HCT116 (cell line): ENCODE results near the gene CPSF4L. TPM values are rescaled to one million over a fixed set of nuclear protein-coding genes. Genes with fewer than 3 reads are reported as not detected.

Experiments
- ATAC-seq: fragments of 200-7000 bp; cut with Tn5 transposase; 2 replicates; pipeline ENCODE4 v1.9.1; 2020; ENCODE audit warnings: mild to moderate bottlenecking, moderate library complexity
- BruUV-seq: library from RNA; stranded (reverse); fragments of 400-500 nt; replicated peaks from 2 replicates; lab custom pipeline; 2021; lab: Mats Ljungman, UMichigan
- CTCF ChIA-PET: fragments of 300-600 bp; sonication (Branson Sonifier 250); formaldehyde crosslinking; loops from one replicate; lab custom pipeline; 2021; ENCODE audit warnings: antibody characterized with exemption; lab: Charles Lee
- POLR2A ChIA-PET: fragments of 300-600, 350-600 bp; sonication (Branson Sonifier 250); formaldehyde crosslinking; loops from one replicate; lab custom pipeline; 2021; ENCODE audit warnings: antibody characterized with exemption; lab: Charles Lee
- RAD21 ChIA-PET, 2 experiments: fragments of 300-600 bp; sonication (Branson Sonifier 250); formaldehyde crosslinking; loops; one replicate each; lab custom pipeline; 2023; ENCODE audit warnings: low total read pairs in 2 of 2; ENCODE audit not compliant: uncharacterized antibody in 2 of 2, unreplicated experiment in 2 of 2, low non-redundant PET in 1 of 2; lab: Charles Lee
- DNase-seq: peaks from one replicate; pipeline ENCODE4 v3.0.0-alpha.2; 2010; ENCODE audit warnings: low read depth, low spot score
- H2AFZ ChIP-seq: fragments of 200-600 bp; shearing (Covaris generic), sonication (generic); 2 replicates; pipeline ENCODE4 v1.6.1; 2017; ENCODE audit warnings: low read depth, mixed run types, mixed read lengths, antibody characterized with exemption, low read length; ENCODE audit not compliant: poor library complexity, severe bottlenecking
- H3K27ac ChIP-seq: 2 replicates; pipeline ENCODE4 v1.5.1; 2012; ENCODE audit warnings: low read depth, low read length
- H3K27me3 ChIP-seq: fragments of 200-600 bp; sonication (generic); 2 replicates; pipeline ENCODE4 v1.6.1; 2016; ENCODE audit warnings: mixed run types, low read length, mixed read lengths; ENCODE audit not compliant: insufficient read depth
- H3K36me3 ChIP-seq, 2 experiments: fragments of 200-500 bp in 1 of 2; fragments of 200-600 bp in 1 of 2; sonication (Bioruptor generic) in 1 of 2; sonication (generic) in 1 of 2; 2 replicates each; pipeline versions ENCODE4 v1.5.1 to v1.6.1; 2014 to 2016; ENCODE audit warnings: low read length in 2 of 2, inconsistent platforms in 1 of 2, mixed read lengths in 1 of 2, mixed run types in 1 of 2; ENCODE audit not compliant: insufficient read depth in 2 of 2, control insufficient read depth in 1 of 2
- H3K4me1 ChIP-seq, 2 experiments: fragments of 200-600 bp in 1 of 2; sonication (generic) in 1 of 2; 2 replicates each; pipeline versions ENCODE4 v1.5.1 to v1.6.1; 2012 to 2017; ENCODE audit warnings: low read length in 2 of 2, inconsistent platforms in 1 of 2, mild to moderate bottlenecking in 1 of 2, mixed read lengths in 1 of 2, mixed run types in 1 of 2, moderate library complexity in 1 of 2; ENCODE audit not compliant: insufficient read depth in 2 of 2, control insufficient read depth in 1 of 2
- H3K4me2 ChIP-seq: fragments of 200-600 bp; sonication (generic); 2 replicates; pipeline ENCODE4 v1.6.1; 2017; ENCODE audit warnings: mixed run types, low read length, mixed read lengths
- H3K4me3 ChIP-seq, 2 experiments: fragments of 200-600 bp in 1 of 2; sonication (generic) in 1 of 2; replicated peaks in 1 of 2; 2 replicates each; pipeline ENCODE4 v1.5.1; 2011 to 2016; ENCODE audit warnings: low read length in 2 of 2, control low read depth in 1 of 2, low read depth in 1 of 2, mild to moderate bottlenecking in 1 of 2, mixed read lengths in 1 of 2, mixed run types in 1 of 2
- H3K79me2 ChIP-seq: fragments of 200-600 bp; sonication (generic); 2 replicates; pipeline ENCODE4 v1.6.1; 2017; ENCODE audit warnings: mild to moderate bottlenecking, mixed run types, low read length, moderate library complexity, mixed read lengths; ENCODE audit not compliant: insufficient read depth
- H3K9ac ChIP-seq: fragments of 200-600 bp; sonication (generic); 2 replicates; pipeline ENCODE4 v1.6.1; 2016; ENCODE audit warnings: low read length, mixed read lengths
- H3K9me2 ChIP-seq: fragments of 200-600 bp; sonication (generic), shearing (Covaris generic); 2 replicates; pipeline ENCODE4 v1.6.1; 2017; ENCODE audit warnings: mixed run types, mild to moderate bottlenecking, moderate library complexity; ENCODE audit not compliant: insufficient read depth
- H3K9me3 ChIP-seq, 2 experiments: fragments of 200-500 bp in 1 of 2; fragments of 200-600 bp in 1 of 2; sonication (Bioruptor generic) in 1 of 2; sonication (generic) in 1 of 2; 2 replicates each; pipeline ENCODE4 v1.6.1; 2014 to 2017; ENCODE audit warnings: low read length in 2 of 2, mixed read lengths in 2 of 2, inconsistent platforms in 1 of 2, low read depth in 1 of 2, mild to moderate bottlenecking in 1 of 2, mixed run types in 1 of 2, moderate library complexity in 1 of 2; ENCODE audit not compliant: control insufficient read depth in 1 of 2, insufficient read depth in 1 of 2
- H4K20me1 ChIP-seq: fragments of 200-600 bp; sonication (generic), shearing (Covaris generic); 2 replicates; pipeline ENCODE4 v1.6.1; 2017; ENCODE audit warnings: mixed run types, mild to moderate bottlenecking, moderate library complexity; ENCODE audit not compliant: insufficient read depth
- CBX3 ChIP-seq: IDR thresholded peaks from 2 replicates; pipeline ENCODE4 v1.6.1; 2012; ENCODE audit warnings: low read depth
- CEBPB ChIP-seq: IDR thresholded peaks from 2 replicates; pipeline ENCODE4 v1.6.1; 2012; ENCODE audit warnings: low read depth
- EGR1 ChIP-seq: IDR thresholded peaks from 2 replicates; pipeline ENCODE4 v1.6.1; 2012; ENCODE audit warnings: low read depth
- ELF1 ChIP-seq: IDR thresholded peaks from 2 replicates; pipeline ENCODE4 v1.6.1; 2012; ENCODE audit warnings: low read depth, borderline replicate concordance
- EZH2 ChIP-seq: fragments of 200-600 bp; sonication (generic); IDR thresholded peaks from 2 replicates; pipeline ENCODE4 v1.6.1; 2017; ENCODE audit warnings: antibody characterized with exemption, mixed run types
- EZH2phosphoT487 ChIP-seq: fragments of 200-600 bp; IDR thresholded peaks from 2 replicates; pipeline ENCODE4 v1.6.1; 2018; ENCODE audit warnings: antibody characterized with exemption, borderline replicate concordance
- FOSL1 ChIP-seq: IDR thresholded peaks from 2 replicates; pipeline ENCODE4 v1.6.1; 2012; ENCODE audit warnings: low read depth
- MAX ChIP-seq: IDR thresholded peaks from 2 replicates; pipeline ENCODE4 v1.6.1; 2012
- POLR2AphosphoS5 ChIP-seq: IDR thresholded peaks from 2 replicates; pipeline ENCODE4 v1.6.1; 2011; ENCODE audit warnings: mild to moderate bottlenecking, low read depth, low read length, moderate library complexity
- RAD21 ChIP-seq: IDR thresholded peaks from 2 replicates; pipeline ENCODE4 v1.6.1; 2012; ENCODE audit warnings: low read depth, mild to moderate bottlenecking
- REST ChIP-seq: IDR thresholded peaks from 2 replicates; pipeline ENCODE4 v1.6.1; 2012; ENCODE audit warnings: low read depth
- SIN3A ChIP-seq: IDR thresholded peaks from 2 replicates; pipeline ENCODE4 v1.6.1; 2012; ENCODE audit warnings: low read depth
- SRF ChIP-seq: IDR thresholded peaks from 2 replicates; pipeline ENCODE4 v1.6.1; 2012; ENCODE audit warnings: low read depth
- TCF7L2 ChIP-seq: IDR thresholded peaks from 2 replicates; pipeline ENCODE4 v1.7.0; 2011; ENCODE audit warnings: borderline replicate concordance, inconsistent platforms; ENCODE audit not compliant: insufficient read depth, insufficient read length; ENCODE audit errors: extremely low read depth
- ZFX ChIP-seq: fragments of 450-650 bp; IDR thresholded peaks from 2 replicates; pipeline ENCODE4 v1.6.1; 2017
- intact Hi-C: fragments of 100-400 bp; cut with micrococcal nuclease; formaldehyde crosslinking; loops from 2 replicates; pipeline ENCODE4 v1.10.0; 2022
- total RNA-seq: library from RNA; stranded (reverse); gene quantifications from one replicate; pipeline ENCODE4 v1.2.1, GENCODE V29; 2021; ENCODE audit not compliant: unreplicated experiment

The CPSF4L gene
- total RNA-seq, 1 experiment from 2014 or later, result not detected

- Histone ChIP-seq H3K79me2 (peaks cover 82% of the 10 kb centered on the region), H3K36me3 (no peaks in the 10 kb centered on the region), H2AFZ (no peak overlapping the region), H3K4me2 (peak overlapping the region; percentile 96), H4K20me1 (no peaks in the 10 kb centered on the region), H3K9ac (peak overlapping the region; percentile 96), H3K4me1 (peaks cover 62 to 83% of the 10 kb centered on the region in 2 experiments), H3K27me3 (no peaks in the 10 kb centered on the region), H3K4me3 (peak overlapping the region; percentile 47 to 100), H3K9me3 (no peaks in the 10 kb centered on the region), H3K27ac (peak overlapping the region; percentile 88), H3K9me2 (no peaks in the 10 kb centered on the region)
- CTCF ChIA-PET, result interaction anchor here (0.7 to 2.6 kb wide), 4 partner anchors 10 to 62 kb away, joined by 3 to 16 read pairs (median 4); no protein-coding TSS in a partner anchor
- ATAC-seq (peak; percentile 26), DNase-seq (peak; percentile 86)
- BruUV-seq, result TSS peak; percentile 11
- RAD21 ChIA-PET, result interaction anchor here (0.5 to 1.2 kb wide), 4 partner anchors 12 to 64 kb away, joined by 3 to 7 read pairs (median 4); no protein-coding TSS in a partner anchor
- POLR2A ChIA-PET, result interaction anchor here (0.6 to 1.8 kb wide), 8 partner anchors 9 to 52 kb away, joined by 3 to 15 read pairs (median 4); no protein-coding TSS in a partner anchor
- intact Hi-C loops, result loop anchor here (1.0 kb wide), 1 partner anchor 15 kb away; no protein-coding TSS in a partner anchor
- TF ChIP-seq POLR2AphosphoS5, result peak; percentile 39; the same call in 1 of the 2 replicates
- TF ChIP-seq EZH2phosphoT487, result no peak
- TF ChIP-seq ZFX, result no peak
- no peak for TF ChIP-seq SRF
- TF ChIP-seq MAX, result no peak
These were observed 46.5 kb upstream of the CPSF4L start for GRCh38 chr17:73308017-73308823.

- ATAC-seq, result no peak
- no peak for TF ChIP-seq RAD21
- TF ChIP-seq EZH2, result no peak
- no peak for TF ChIP-seq CEBPB
- TF ChIP-seq SRF, result no peak
- TF ChIP-seq ZFX, result no peak
- no peak for TF ChIP-seq FOSL1
- no peak for TF ChIP-seq EZH2phosphoT487
- TF ChIP-seq TCF7L2, result no peak
- no peak for TF ChIP-seq MAX
- TF ChIP-seq SIN3A, result no peak
- TF ChIP-seq ELF1, result no peak
- no peak for TF ChIP-seq CBX3
- TF ChIP-seq EGR1, result no peak
- no peak for TF ChIP-seq REST
These were observed 45.5 kb upstream of the CPSF4L start for GRCh38 chr17:73307130-73307529.

More at GRCh38 chr17:73307130-73307529, 45.5 kb upstream of the CPSF4L start:
- Histone ChIP-seq H3K9me2 (no peaks in the 10 kb centered on the region), H4K20me1 (no peaks in the 10 kb centered on the region), H2AFZ (no peak overlapping the region), H3K9ac (peak overlapping the region; percentile 66; the same call in 1 of the 2 replicates), H3K36me3 (no peaks in the 10 kb centered on the region), H3K9me3 (no peaks in the 10 kb centered on the region), H3K4me1 (peaks cover 57 to 79% of the 10 kb centered on the region in 2 experiments), H3K27me3 (no peaks in the 10 kb centered on the region), H3K4me3 (no peak overlapping the region), H3K79me2 (peaks cover 90% of the 10 kb centered on the region), H3K4me2 (peak overlapping the region; percentile 83), H3K27ac (peak overlapping the region; percentile 70)
- no TSS peak for BruUV-seq
- intact Hi-C loops, result no loop called here
- CTCF ChIA-PET, result interaction anchor here (2.6 kb wide), 1 partner anchor 63 kb away, joined by 16 read pairs; no protein-coding TSS in a partner anchor
- RAD21 ChIA-PET, result interaction anchor here (0.7 to 1.2 kb wide), 2 partner anchors 36 to 63 kb away, joined by 3 to 4 read pairs; no protein-coding TSS in a partner anchor
- no peak for DNase-seq
- POLR2A ChIA-PET, result interaction anchor here (1.6 to 3.9 kb wide), 2 partner anchors 16 to 53 kb away, joined by 4 to 14 read pairs; no protein-coding TSS in a partner anchor
